HG03342 (cell line): ENCODE data around the gene RRM1.
"Not testable (repeated sequence)": the region's sequence is repeated elsewhere in the genome, so short reads cannot be mapped to it uniquely, and the experiment has no call there.

Source experiments
- ATAC-seq: cut with Tn5 transposase; IDR thresholded peaks from one replicate; pipeline ENCODE4 v1.9.1; 2021; ENCODE audit warnings: mild to moderate bottlenecking, moderate library complexity; ENCODE audit not compliant: unreplicated experiment

Gene RRM1

GRCh38 chr11:4076774-4077173 is 17.8 kb upstream of the RRM1 start:
- ATAC-seq = no peak

GRCh38 chr11:4083198-4083597 is 11.4 kb upstream of the RRM1 start:
- no peak for ATAC-seq

- ATAC-seq = no peak
These were observed 10.0 kb upstream of the RRM1 start for GRCh38 chr11:4084406-4085125.

GRCh38 chr11:4085575-4085974 is 9.0 kb upstream of the RRM1 start:
- ATAC-seq = no peak

GRCh38 chr11:4086575-4087353 is 7.8 kb upstream of the RRM1 start:
- no peak for ATAC-seq

- ATAC-seq = no peak
These were observed 7.0 kb upstream of the RRM1 start for GRCh38 chr11:4087551-4087950.

GRCh38 chr11:4090258-4090657 is 4.3 kb upstream of the RRM1 start:
- no peak for ATAC-seq

GRCh38 chr11:4092026-4092425 is 2.6 kb upstream of the RRM1 start:
- no peak for ATAC-seq

GRCh38 chr11:4093519-4094347 is 866 bp upstream of the RRM1 start:
- no peak for ATAC-seq

- no peak for ATAC-seq
These were observed 1.1 kb downstream of the RRM1 start for GRCh38 chr11:4095509-4096230.

- no peak for ATAC-seq
These were observed 3.5 kb downstream of the RRM1 start for GRCh38 chr11:4098026-4098621.

GRCh38 chr11:4102711-4103110 is 8.1 kb downstream of the RRM1 start:
- ATAC-seq = no peak

- ATAC-seq = no peak
These were observed 8.7 kb downstream of the RRM1 start for GRCh38 chr11:4103269-4103668.

GRCh38 chr11:4105916-4106315 is 11.3 kb downstream of the RRM1 start:
- ATAC-seq = no peak

- ATAC-seq = no peak
These were observed 17.2 kb downstream of the RRM1 start for GRCh38 chr11:4111834-4112233.

GRCh38 chr11:4115128-4115527 is 20.5 kb downstream of the RRM1 start:
- no peak for ATAC-seq

GRCh38 chr11:4118107-4118506 is 23.5 kb downstream of the RRM1 start:
- no peak for ATAC-seq

GRCh38 chr11:4123218-4123617 is 28.6 kb downstream of the RRM1 start:
- ATAC-seq = no peak

GRCh38 chr11:4125141-4125540 is 30.5 kb downstream of the RRM1 start:
- no peak for ATAC-seq

- ATAC-seq = no peak
These were observed 32.8 kb downstream of the RRM1 start for GRCh38 chr11:4127357-4127756.

- ATAC-seq = not testable (repeated sequence)
These were observed 35.6 kb downstream of the RRM1 start for GRCh38 chr11:4130219-4130618.
